GM18867 (cell line): ENCODE measurements around the gene ZNF469.
"Not testable (repeated sequence)": the region's sequence is repeated elsewhere in the genome, so short reads cannot be mapped to it uniquely, and the experiment has no call there.

ENCODE experiments used
- ATAC-seq: cut with Tn5 transposase; IDR thresholded peaks from one replicate; pipeline ENCODE4 v1.9.1; 2021; ENCODE audit warnings: mild to moderate bottlenecking, moderate library complexity; ENCODE audit not compliant: unreplicated experiment

Gene ZNF469

DNA sequence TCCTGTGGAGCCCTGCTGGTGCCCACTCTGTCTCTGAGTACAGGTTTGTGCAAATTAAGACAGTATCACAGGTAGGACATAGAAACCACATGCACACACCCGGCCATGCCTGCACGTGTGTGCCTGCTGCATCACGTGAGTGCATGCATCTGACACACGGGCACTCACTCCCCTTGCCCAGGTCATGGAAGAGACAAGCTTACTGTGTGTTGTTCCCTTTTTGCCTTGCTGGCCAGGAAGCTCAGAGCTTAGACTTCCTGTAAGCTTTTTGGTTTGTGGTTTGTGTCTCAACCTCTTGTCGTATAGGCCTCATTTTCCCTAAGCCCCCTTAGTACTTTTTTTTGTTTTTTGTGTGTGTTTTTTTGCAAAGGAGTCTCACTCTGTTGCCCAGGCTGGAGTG is 25.0 kb downstream of the ZNF469 start:
- ATAC-seq = no peak

GRCh38 chr16:88408561-88409142 is 25.9 kb downstream of the ZNF469 start:
- no peak for ATAC-seq

DNA sequence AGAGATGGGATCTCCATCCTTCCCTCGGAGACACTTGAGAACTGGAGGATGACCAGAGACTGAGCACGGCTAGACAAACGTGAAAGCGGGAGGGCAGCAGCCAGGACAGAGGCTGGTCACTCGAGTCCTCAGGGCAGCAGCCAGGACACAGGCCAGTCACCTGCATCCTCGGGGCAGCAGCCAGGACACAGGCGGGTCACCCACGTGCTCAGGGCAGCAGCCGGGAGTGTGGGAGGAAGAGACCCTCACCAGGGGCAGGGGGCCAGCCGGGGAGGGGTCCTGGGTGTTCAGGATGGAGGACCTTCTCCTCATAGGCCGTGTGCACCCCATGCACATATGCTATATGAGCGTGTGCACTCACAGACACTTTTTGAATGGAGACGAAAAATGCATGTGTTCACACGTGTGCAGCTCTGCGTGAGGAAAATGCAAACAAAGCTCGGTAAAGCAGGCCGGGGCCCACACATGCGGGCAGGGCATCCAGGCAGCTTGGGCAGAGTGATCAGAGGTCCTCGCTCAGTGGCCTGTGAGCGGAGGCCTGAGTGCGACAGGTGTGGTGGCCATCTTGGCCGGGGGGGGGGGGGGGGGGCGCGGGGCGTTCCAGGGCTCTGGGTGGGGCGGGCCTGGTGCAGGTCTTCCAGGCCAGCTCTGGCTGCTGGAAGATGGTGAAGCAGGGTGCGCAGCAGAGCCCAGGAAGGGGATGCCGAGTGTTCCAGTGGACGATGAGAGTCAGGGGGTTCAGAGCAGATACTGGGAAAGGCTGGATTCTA is 26.7 kb downstream of the ZNF469 start:
- no peak for ATAC-seq

DNA sequence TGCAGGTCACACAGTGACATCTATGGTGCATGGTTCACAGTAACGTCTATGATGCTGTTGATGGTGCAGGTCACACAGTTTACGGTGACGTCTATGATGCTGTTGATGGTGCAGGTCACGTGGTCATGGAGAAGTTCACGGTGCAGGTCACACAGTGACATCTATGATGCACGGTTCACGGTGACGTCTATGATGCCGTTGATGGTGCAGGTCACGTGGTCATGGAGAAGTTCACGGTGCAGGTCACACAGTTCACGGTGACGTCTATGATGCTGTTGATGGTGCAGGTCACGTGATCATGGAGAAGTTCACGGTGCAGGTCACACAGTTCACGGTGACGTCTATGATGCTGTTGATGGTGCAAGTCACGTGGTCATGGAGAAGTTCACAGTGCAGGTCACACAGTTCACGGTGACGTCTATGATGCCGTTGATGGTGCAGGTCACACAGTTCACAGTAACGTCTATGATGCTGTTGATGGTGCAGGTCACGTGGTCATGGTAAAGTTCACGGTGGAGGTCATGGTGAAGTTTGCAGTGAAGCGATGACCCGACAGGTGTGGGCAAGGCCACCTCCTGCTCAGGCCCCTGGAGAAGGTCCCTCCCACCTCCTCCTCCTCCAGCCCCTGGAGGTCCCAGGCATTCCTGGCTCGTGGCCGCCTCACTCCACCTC is 27.7 kb downstream of the ZNF469 start:
- not testable (repeated sequence) for ATAC-seq

DNA sequence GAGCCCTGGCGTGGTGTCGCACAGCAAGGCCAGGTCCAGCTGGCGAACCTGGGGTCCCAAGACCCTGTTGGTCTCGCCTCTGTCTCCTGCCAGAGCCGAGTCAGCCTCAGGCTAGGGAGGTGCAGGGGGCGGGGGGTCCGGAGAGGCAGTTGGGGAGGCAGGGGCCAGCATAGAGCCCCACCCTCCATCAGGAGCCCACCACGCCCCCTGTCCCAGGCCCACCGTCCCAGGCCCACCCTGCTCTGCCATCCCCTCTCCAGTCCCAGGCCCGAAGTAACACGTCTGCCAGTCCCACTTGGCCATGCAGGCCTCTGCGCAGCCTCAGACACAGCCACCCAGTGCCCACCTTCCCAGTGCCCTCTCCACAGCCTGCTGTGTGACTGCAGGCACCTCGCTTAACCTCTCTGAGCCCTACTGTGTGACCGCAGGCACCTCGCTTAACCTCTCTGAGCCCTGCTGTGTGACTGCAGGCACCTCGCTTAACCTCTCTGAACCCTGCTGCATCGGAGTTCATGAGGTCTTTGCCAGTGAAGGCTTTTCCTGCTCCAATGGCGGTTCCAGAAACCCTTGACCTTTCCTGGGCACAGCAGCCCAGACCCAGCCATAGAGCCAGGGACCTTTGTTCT is 29.3 kb downstream of the ZNF469 start:
- ATAC-seq = no peak

DNA sequence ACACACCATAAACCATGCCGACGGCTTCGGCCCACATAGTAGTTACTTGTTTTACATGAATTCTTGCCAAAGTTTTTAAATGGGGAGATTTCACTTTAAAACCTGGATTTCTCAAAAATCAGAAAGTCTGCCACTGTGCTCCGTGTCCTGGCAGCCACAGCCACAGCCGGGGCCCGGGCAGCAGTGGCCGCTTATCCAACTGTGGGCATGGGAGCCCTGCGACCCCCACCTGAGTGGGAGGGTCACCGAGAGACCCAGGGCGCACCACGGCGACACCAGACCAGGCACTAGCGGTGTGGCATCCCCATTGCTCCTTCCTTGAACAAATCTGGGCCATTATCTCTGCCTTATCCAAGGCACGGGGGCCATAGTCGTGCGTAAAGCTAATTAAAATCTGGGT is 30.0 kb downstream of the ZNF469 start:
- ATAC-seq = no peak

GRCh38 chr16:88413231-88413630 is 30.5 kb downstream of the ZNF469 start:
- no peak for ATAC-seq

DNA sequence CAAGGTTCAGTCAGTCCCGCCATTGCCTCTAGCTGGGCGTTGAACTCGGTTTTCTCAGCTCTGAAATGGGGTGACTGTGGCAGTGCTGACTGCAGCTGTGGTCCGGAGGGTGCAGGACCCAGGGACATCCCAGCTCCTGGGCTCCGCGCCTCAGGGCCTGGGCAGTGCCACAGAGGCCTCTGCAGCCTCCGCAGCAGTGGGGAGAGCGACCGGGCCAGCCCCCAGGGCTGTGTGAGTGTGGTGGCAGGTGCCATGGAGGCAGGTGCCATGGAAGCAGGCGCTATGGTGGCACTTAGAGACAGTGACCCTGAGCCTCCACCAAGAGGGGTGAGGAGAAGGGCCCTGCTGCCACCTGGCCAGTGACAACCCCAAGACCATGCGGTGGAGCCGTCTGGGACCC is 30.9 kb downstream of the ZNF469 start:
- no peak for ATAC-seq

GRCh38 chr16:88414521-88415380 is 32.0 kb downstream of the ZNF469 start:
- ATAC-seq = no peak

- ATAC-seq = no peak
Measured at GRCh38 chr16:88415381-88415705, 32.6 kb downstream of the ZNF469 start.

DNA sequence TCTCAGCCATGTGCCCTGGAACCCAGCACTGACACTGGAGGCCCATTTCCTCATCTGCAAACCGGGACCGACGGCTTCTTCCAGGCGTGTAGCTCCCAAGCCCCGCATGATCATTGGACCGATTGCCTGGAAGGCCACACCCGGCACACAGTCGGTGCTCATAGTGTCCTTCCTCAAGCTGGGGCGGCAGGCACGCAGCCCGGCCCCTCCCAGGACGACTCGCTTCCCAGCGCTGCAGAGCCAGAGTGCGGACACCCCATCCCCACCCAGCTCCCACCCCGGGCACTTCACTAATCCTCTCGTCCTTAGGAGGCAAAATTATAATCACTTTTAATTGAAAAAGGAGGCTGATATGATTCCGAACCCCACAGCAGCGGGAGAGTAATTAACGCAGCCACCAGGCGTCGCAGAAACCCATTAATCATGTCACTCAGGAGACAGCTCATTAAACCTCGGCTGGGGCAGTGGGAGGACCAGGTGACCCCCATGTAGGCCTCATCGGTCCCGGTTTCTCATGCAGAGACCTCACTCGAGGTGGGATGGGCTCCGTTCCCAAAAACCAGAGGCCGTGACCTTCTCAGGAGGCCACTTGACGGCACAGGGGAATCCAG is 33.1 kb downstream of the ZNF469 start:
- ATAC-seq = no peak

DNA sequence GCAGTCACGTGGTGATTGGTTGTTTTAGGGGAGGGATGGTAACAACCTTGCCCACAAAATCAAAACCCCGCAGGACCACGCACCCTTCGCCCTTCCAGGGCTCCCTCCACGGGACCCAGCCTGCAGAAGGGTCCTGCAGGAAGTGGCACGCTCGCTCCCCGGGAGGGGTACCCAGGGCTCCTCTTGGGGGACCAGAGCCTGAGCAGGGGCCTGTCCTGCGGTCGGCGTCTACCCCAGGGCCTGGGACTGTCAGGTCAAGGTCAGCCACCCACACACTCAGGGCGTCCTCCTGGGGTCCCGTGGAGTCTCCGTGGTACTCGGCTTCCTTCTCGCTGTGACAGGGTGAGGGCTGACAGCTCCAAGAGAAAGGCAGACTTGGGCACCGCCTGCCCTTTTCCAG is 33.9 kb downstream of the ZNF469 start:
- no peak for ATAC-seq

DNA sequence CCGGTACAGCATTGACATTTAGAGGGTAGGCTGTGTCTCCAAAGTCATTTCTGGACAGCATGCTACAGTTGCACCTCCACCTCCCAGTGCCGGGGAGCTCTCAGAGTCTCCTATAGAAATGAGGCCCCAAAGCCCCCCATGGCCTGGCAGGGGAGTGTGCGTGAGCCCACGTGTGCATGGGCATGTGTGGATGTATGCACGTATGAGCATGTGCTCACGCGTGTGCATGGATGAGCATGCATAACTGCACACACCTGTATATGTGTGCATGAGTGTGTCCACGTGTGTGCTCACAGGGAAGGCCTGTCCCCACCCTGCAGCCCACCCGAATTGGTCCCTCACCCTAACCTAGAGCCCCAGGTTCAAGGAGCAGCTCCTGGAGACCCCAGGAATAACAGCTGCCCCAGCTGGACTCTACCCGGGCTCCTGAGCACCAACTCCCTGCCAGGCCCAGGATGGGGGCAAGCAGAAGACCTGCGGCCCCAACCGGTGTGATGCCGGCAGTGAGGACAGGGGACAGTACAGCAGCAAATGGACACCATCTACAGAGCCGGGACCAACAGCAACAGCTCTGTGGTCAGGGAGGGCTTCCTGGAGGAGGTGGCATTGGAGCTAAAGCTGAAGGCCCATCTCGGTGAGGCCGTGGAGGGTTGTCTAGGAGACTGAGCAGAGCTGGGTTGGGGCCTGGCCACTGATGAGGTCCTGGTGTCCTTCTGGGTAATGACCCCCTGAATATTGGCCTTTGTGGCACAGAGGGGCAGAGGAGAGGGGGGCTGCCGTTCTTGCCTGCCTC is 35.1 kb downstream of the ZNF469 start:
- no peak for ATAC-seq

GRCh38 chr16:88418869-88419268 is 36.1 kb downstream of the ZNF469 start:
- ATAC-seq = no peak

- no peak for ATAC-seq
Measured at GRCh38 chr16:88419790-88420189, 37.0 kb downstream of the ZNF469 start.

GRCh38 chr16:88420496-88420895 is 37.7 kb downstream of the ZNF469 start:
- ATAC-seq = no peak

- no peak for ATAC-seq
Measured at GRCh38 chr16:88421301-88421700, 38.5 kb downstream of the ZNF469 start.

DNA sequence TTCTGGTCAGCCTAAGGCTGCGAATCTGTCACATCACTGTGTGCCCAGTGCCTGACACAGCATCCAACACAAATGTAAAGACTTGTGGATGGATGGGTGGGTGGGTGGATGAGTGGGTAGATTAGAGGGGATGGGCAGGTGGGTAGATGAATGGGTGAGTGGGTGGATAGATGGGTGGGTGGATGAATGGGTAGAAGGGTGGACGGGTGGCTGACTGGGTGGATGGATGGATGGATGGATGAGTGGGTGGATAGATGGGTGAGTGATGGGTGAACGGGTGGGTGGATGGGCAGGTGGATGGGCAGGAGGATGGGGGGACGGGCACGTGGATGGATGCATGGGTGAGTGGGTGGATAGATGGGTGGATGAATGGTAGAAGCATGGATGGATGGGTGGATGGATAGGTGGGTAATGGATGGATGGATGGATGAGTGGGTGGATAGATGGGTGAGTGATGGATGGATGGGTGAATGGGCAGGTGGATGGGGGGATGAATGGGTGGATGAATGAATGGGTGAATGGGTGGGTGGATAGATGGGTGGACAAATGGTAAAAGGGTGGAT is 39.2 kb downstream of the ZNF469 start:
- ATAC-seq = no peak

DNA sequence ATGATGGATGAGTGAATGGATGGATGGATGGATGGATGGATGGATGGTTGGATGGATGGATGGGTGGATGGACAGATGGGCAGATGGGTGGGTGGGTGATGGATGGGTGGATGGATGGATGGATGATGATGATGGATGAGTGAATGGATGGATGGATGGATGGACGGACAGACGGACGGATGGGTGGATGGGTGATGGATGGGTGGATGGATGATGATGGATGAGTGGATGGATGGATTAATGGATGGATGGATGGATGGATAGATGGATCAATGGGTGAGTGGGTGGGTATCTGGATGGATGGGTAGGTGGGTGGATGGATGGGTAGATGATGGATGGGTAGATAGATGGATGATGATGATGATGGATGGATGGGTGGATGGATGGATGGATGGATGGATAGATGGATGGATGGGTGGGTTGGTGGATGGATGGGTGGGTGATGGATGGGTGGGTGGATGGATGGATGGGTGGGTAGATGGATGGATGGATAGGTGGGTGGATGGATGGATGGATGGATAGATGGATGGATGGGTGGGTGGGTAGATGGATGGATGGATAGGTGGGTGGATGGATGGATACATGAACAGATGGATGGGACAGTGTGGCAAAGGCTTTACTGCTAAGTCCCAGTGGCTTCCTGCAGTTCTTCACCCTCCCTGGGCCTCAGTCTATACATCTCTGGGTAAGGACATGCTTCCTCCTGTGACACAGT is 40.1 kb downstream of the ZNF469 start:
- ATAC-seq = no peak
